ENCODE results near the gene MEIOC.
"Not testable (repeated sequence)": the region's sequence is repeated elsewhere in the genome, so short reads cannot be mapped to it uniquely, and the experiment has no call there.

The MEIOC gene

GRCh38 chr17:44627513-44628242 lies 28.6 kb upstream of the MEIOC start:
- Histone ChIP-seq H3K4me1 (ENCODE audit: control insufficient read depth in 2 of 2, insufficient read depth in 2 of 2, low read length in 2 of 2) (no peaks in the 10 kb centered on the region), H3K4me3 (ENCODE audit: low read length in 2 of 2) (no peak overlapping the region), H3K36me3 (ENCODE audit: control insufficient read depth in 2 of 2, insufficient read depth in 2 of 2, low read length in 2 of 2) (no peaks in the 10 kb centered on the region), H3K27ac (ENCODE audit: low read depth in 2 of 2, low read length in 2 of 2) (no peak overlapping the region), H3K9ac (ENCODE audit: low read depth in 1 of 2, low read length in 2 of 2) (no peak overlapping the region), H3K9me3 (ENCODE audit: control insufficient read depth in 2 of 2, low read length in 2 of 2) (no peaks in the 10 kb centered on the region), H3K27me3 (ENCODE audit: control insufficient read depth in 2 of 2, insufficient read depth in 2 of 2, low read length in 2 of 2) (no peaks in the 10 kb centered on the region)

DNA sequence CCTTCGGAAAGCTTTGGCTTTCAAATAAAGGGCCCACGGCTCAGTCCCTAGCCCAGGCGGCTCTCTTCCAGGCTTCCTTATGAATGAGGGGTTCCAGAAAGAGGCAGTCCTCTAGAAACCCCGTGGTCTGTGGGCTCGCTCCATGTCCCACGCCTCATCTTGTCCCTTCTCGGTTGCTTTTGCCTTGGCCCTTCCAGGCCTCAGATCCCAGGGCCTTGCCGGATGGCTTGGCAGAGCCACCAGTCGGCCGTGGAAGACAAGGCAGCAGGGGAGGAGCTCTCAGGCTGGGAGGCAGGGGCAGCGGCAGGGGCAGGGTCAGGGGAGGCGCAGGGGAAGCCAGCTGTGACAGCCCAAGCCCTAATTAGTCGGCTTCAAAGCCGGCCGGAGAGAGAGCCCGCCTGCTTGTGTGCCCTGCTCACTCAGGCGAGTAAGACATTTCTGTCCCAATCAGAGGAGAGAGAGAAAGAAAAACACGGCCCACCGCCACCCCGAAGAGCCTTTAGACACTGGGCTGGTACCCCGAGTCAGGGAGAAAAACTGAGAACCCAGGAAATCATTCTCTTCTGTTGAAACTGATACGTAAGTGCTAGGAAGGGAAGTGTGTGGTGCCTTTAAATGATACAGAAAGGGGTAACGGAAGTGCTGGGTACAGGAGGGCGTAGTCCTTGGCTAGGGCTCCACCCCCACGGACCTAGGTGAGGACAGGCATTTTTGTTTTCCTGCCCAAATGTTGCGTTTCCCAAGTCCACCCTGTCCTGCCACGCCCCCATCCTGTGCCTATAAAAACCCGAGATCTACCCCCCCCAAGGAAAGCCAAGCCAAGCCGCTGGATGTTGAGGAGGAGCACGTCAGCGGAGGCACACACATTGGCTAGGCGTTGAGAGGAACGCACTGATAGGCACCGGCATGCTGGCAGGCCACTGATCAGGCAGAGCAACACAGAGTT lies 27.8 kb upstream of the MEIOC start:
- H3K4me1 ChIP-seq (ENCODE audit: control insufficient read depth in 2 of 2, insufficient read depth in 2 of 2, low read length in 2 of 2): no peaks in the 10 kb centered on the region
- H3K27me3 ChIP-seq (ENCODE audit: control insufficient read depth in 2 of 2, insufficient read depth in 2 of 2, low read length in 2 of 2): no peaks in the 10 kb centered on the region
- no peaks in the 10 kb centered on the region for H3K36me3 ChIP-seq (ENCODE audit: control insufficient read depth in 2 of 2, insufficient read depth in 2 of 2, low read length in 2 of 2)
- H3K4me3 ChIP-seq (ENCODE audit: low read length in 2 of 2): peak overlapping the region in 1 of 2 donors; percentile 5
- H3K9me3 ChIP-seq (ENCODE audit: control insufficient read depth in 2 of 2, low read length in 2 of 2): no peaks in the 10 kb centered on the region
- H3K9ac ChIP-seq (ENCODE audit: low read depth in 1 of 2, low read length in 2 of 2): no peak overlapping the region
- H3K27ac ChIP-seq (ENCODE audit: low read depth in 2 of 2, low read length in 2 of 2): no peak overlapping the region

DNA sequence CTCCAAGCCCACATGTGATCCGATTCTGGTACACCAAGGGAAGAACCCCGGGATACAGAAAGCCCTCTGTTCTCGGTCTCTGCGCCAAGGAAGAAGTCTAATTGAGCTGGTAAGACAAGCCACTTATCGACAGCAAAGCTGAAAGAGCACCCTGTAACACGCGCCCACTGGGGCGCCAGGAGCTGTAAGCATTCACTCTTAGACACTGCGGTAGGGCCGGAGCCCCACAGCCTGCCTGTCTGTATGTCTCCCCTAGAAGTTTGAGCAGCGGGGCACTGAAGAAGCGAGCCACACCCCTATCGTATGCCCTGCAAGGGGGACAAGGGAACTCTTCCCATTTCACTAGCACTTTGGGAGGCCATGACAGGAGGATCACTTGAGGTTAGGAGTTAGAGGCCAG lies 27.0 kb upstream of the MEIOC start:
- H3K4me3 ChIP-seq (ENCODE audit: low read length in 2 of 2): no peak overlapping the region
- H3K27ac ChIP-seq (ENCODE audit: low read depth in 2 of 2, low read length in 2 of 2): no peak overlapping the region
- H3K9ac ChIP-seq (ENCODE audit: low read depth in 1 of 2, low read length in 2 of 2): no peak overlapping the region

GRCh38 chr17:44630703-44631102 lies 25.6 kb upstream of the MEIOC start:
- H3K9me3 ChIP-seq (ENCODE audit: control insufficient read depth in 2 of 2, low read length in 2 of 2): no peaks in the 10 kb centered on the region
- no peaks in the 10 kb centered on the region for H3K27me3 ChIP-seq (ENCODE audit: control insufficient read depth in 2 of 2, insufficient read depth in 2 of 2, low read length in 2 of 2)
- H3K9ac ChIP-seq (ENCODE audit: low read depth in 1 of 2, low read length in 2 of 2): no peak overlapping the region
- H3K36me3 ChIP-seq (ENCODE audit: control insufficient read depth in 2 of 2, insufficient read depth in 2 of 2, low read length in 2 of 2): no peaks in the 10 kb centered on the region
- no peak overlapping the region for H3K27ac ChIP-seq (ENCODE audit: low read depth in 2 of 2, low read length in 2 of 2)
- H3K4me1 ChIP-seq (ENCODE audit: control insufficient read depth in 2 of 2, insufficient read depth in 2 of 2, low read length in 2 of 2): no peaks in the 10 kb centered on the region
- no peak overlapping the region for H3K4me3 ChIP-seq (ENCODE audit: low read length in 2 of 2)

More for the DNA sequence above, 27.0 kb upstream of the MEIOC start:
- Histone ChIP-seq H3K9me3 (ENCODE audit: control insufficient read depth in 2 of 2, low read length in 2 of 2) (no peaks in the 10 kb centered on the region), H3K36me3 (ENCODE audit: control insufficient read depth in 2 of 2, insufficient read depth in 2 of 2, low read length in 2 of 2) (no peaks in the 10 kb centered on the region), H3K4me1 (ENCODE audit: control insufficient read depth in 2 of 2, insufficient read depth in 2 of 2, low read length in 2 of 2) (no peaks in the 10 kb centered on the region), H3K27me3 (ENCODE audit: control insufficient read depth in 2 of 2, insufficient read depth in 2 of 2, low read length in 2 of 2) (no peaks in the 10 kb centered on the region)

DNA sequence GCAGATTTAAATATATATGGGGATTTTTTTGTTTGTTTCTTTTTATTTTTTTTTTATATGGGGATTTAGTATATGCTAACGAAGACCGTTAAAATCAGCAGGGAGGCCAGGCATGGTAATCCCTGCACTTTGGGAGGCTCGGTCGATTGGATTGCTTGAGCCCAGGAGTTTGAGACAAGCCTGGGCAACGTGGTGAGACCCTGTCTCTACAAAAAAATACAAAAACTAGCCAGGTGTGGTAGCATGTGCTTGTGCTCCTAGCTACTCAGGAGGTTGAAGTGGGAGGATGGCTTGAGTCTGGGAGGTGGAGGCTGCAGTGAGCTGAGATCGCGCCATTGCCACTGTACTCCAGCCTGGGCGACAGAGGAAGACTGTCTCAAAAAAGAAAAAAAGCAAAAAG lies 22.3 kb upstream of the MEIOC start:
- Histone ChIP-seq H3K9ac (ENCODE audit: low read depth in 1 of 2, low read length in 2 of 2) (no peak overlapping the region), H3K36me3 (ENCODE audit: control insufficient read depth in 2 of 2, insufficient read depth in 2 of 2, low read length in 2 of 2) (no peaks in the 10 kb centered on the region), H3K4me1 (ENCODE audit: control insufficient read depth in 2 of 2, insufficient read depth in 2 of 2, low read length in 2 of 2) (no peaks in the 10 kb centered on the region), H3K27me3 (ENCODE audit: control insufficient read depth in 2 of 2, insufficient read depth in 2 of 2, low read length in 2 of 2) (peaks cover 0 to 2% of the 10 kb centered on the region in 2 donors), H3K9me3 (ENCODE audit: control insufficient read depth in 2 of 2, low read length in 2 of 2) (no peaks in the 10 kb centered on the region), H3K4me3 (ENCODE audit: low read length in 2 of 2) (no peak overlapping the region), H3K27ac (ENCODE audit: low read depth in 2 of 2, low read length in 2 of 2) (no peak overlapping the region)

GRCh38 chr17:44634401-44634800 lies 21.9 kb upstream of the MEIOC start:
- H3K9ac ChIP-seq (ENCODE audit: low read depth in 1 of 2, low read length in 2 of 2); H3K27me3 ChIP-seq (ENCODE audit: control insufficient read depth in 2 of 2, insufficient read depth in 2 of 2, low read length in 2 of 2); H3K4me3 ChIP-seq (ENCODE audit: low read length in 2 of 2); H3K36me3 ChIP-seq (ENCODE audit: control insufficient read depth in 2 of 2, insufficient read depth in 2 of 2, low read length in 2 of 2); H3K27ac ChIP-seq (ENCODE audit: low read depth in 2 of 2, low read length in 2 of 2); H3K4me1 ChIP-seq (ENCODE audit: control insufficient read depth in 2 of 2, insufficient read depth in 2 of 2, low read length in 2 of 2); H3K9me3 ChIP-seq (ENCODE audit: control insufficient read depth in 2 of 2, low read length in 2 of 2): not testable (repeated sequence)

- no peak overlapping the region for H3K4me3 ChIP-seq (ENCODE audit: low read length in 2 of 2)
- H3K27me3 ChIP-seq (ENCODE audit: control insufficient read depth in 2 of 2, insufficient read depth in 2 of 2, low read length in 2 of 2): peaks cover 0 to 2% of the 10 kb centered on the region in 2 donors
- no peak overlapping the region for H3K9ac ChIP-seq (ENCODE audit: low read depth in 1 of 2, low read length in 2 of 2)
- no peak overlapping the region for H3K27ac ChIP-seq (ENCODE audit: low read depth in 2 of 2, low read length in 2 of 2)
- H3K4me1 ChIP-seq (ENCODE audit: control insufficient read depth in 2 of 2, insufficient read depth in 2 of 2, low read length in 2 of 2): no peaks in the 10 kb centered on the region
- no peaks in the 10 kb centered on the region for H3K9me3 ChIP-seq (ENCODE audit: control insufficient read depth in 2 of 2, low read length in 2 of 2)
- no peaks in the 10 kb centered on the region for H3K36me3 ChIP-seq (ENCODE audit: control insufficient read depth in 2 of 2, insufficient read depth in 2 of 2, low read length in 2 of 2)
Measured at GRCh38 chr17:44636562-44636961, 19.7 kb upstream of the MEIOC start.

- H3K27me3 ChIP-seq (ENCODE audit: control insufficient read depth in 2 of 2, insufficient read depth in 2 of 2, low read length in 2 of 2): peaks cover 0 to 2% of the 10 kb centered on the region in 2 donors
- no peaks in the 10 kb centered on the region for H3K36me3 ChIP-seq (ENCODE audit: control insufficient read depth in 2 of 2, insufficient read depth in 2 of 2, low read length in 2 of 2)
- no peak overlapping the region for H3K4me3 ChIP-seq (ENCODE audit: low read length in 2 of 2)
- no peaks in the 10 kb centered on the region for H3K9me3 ChIP-seq (ENCODE audit: control insufficient read depth in 2 of 2, low read length in 2 of 2)
- no peak overlapping the region for H3K27ac ChIP-seq (ENCODE audit: low read depth in 2 of 2, low read length in 2 of 2)
- H3K9ac ChIP-seq (ENCODE audit: low read depth in 1 of 2, low read length in 2 of 2): no peak overlapping the region
- no peaks in the 10 kb centered on the region for H3K4me1 ChIP-seq (ENCODE audit: control insufficient read depth in 2 of 2, insufficient read depth in 2 of 2, low read length in 2 of 2)
Measured at GRCh38 chr17:44637066-44637465, 19.2 kb upstream of the MEIOC start.

- peaks cover 0 to 5% of the 10 kb centered on the region in 2 donors for H3K27me3 ChIP-seq (ENCODE audit: control insufficient read depth in 2 of 2, insufficient read depth in 2 of 2, low read length in 2 of 2)
- no peaks in the 10 kb centered on the region for H3K4me1 ChIP-seq (ENCODE audit: control insufficient read depth in 2 of 2, insufficient read depth in 2 of 2, low read length in 2 of 2)
- H3K27ac ChIP-seq (ENCODE audit: low read depth in 2 of 2, low read length in 2 of 2): no peak overlapping the region
- H3K36me3 ChIP-seq (ENCODE audit: control insufficient read depth in 2 of 2, insufficient read depth in 2 of 2, low read length in 2 of 2): no peaks in the 10 kb centered on the region
- H3K4me3 ChIP-seq (ENCODE audit: low read length in 2 of 2): no peak overlapping the region
- H3K9ac ChIP-seq (ENCODE audit: low read depth in 1 of 2, low read length in 2 of 2): no peak overlapping the region
- H3K9me3 ChIP-seq (ENCODE audit: control insufficient read depth in 2 of 2, low read length in 2 of 2): no peaks in the 10 kb centered on the region
Measured at GRCh38 chr17:44642834-44643233, 13.4 kb upstream of the MEIOC start.

DNA sequence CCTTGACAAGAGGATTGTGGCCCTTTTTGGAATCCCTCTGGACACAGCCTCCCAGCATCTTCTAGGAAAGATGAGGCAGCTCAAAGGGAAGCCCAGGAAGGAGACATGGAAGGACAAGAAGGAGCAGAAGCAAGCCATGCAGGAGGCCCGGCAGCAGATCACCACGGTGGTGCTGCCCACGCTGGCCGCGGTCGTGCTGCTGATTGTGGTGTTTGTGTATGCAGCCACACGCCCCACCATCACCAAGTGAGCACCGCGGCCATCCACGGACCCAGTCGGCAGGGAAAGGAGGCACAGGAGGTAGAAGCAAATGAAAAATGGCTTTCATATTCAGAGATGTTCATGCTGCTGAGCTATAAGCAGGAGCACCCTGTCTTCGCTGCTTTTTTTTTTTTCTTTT lies 10.9 kb upstream of the MEIOC start:
- Histone ChIP-seq H3K9ac (ENCODE audit: low read depth in 1 of 2, low read length in 2 of 2) (no peak overlapping the region), H3K9me3 (ENCODE audit: control insufficient read depth in 2 of 2, low read length in 2 of 2) (no peaks in the 10 kb centered on the region), H3K27ac (ENCODE audit: low read depth in 2 of 2, low read length in 2 of 2) (no peak overlapping the region), H3K36me3 (ENCODE audit: control insufficient read depth in 2 of 2, insufficient read depth in 2 of 2, low read length in 2 of 2) (no peaks in the 10 kb centered on the region), H3K27me3 (ENCODE audit: control insufficient read depth in 2 of 2, insufficient read depth in 2 of 2, low read length in 2 of 2) (peaks cover 0 to 3% of the 10 kb centered on the region in 2 donors), H3K4me1 (ENCODE audit: control insufficient read depth in 2 of 2, insufficient read depth in 2 of 2, low read length in 2 of 2) (no peaks in the 10 kb centered on the region), H3K4me3 (ENCODE audit: low read length in 2 of 2) (no peak overlapping the region)

Data from mucosa of rectum (tissue), 2 donors.